ENCODE measurements around the gene CNTN6. TPM values are rescaled to one million over a fixed set of nuclear protein-coding genes. Genes with fewer than 3 reads are reported as not detected.

CNTN6 gene
- polyA plus RNA-seq, 2 of the 4 experiments (the other 2 are of a cell fraction) = not detected

DNA sequence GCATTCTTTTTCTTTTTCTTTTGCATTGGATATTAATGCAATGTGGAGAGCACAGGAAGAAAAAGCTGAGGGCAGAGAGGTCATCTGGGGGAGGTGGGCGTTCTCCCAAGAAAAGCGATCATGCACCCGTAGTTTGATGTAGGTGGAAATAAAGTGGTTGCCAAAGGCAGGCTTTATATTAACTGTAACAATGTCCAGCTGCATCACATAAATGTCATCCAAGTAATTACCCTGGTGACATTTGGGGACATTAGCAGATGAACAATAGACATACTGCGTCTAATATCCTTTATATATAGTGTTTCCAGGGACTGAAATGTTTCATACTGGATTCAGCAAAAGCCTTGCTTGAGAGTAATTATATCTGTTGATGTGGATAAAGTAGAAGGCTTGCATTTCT is 135.5 kb downstream of the CNTN6 start:
- Histone ChIP-seq H3K4me2 (no peak overlapping the region), H3K9me3 (no peaks in the 10 kb centered on the region), H3K27ac (no peak overlapping the region), H3K4me1 (no peaks in the 10 kb centered on the region), H3K4me3 (no peak overlapping the region)
- ATAC-seq = no peak
- FAIRE-seq = no peak
- no peak for DNase-seq (ENCODE audit: low read depth in 1 of 2, low spot score in 1 of 2)
- ChIA-PET POLR2A (no interaction called here), CTCF (no interaction called here)
- 22% methylated on average over 4 of the region's 4 CpGs for WGBS (ENCODE audit: missing lambda C conversion rate)
- TF ChIP-seq, protein P1, sequence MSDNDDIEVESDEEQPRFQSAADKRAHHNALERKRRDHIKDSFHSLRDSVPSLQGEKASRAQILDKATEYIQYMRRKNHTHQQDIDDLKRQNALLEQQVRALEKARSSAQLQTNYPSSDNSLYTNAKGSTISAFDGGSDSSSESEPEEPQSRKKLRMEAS (IDR thresholded peaks at IDR 0.05) = no peak
- no peak for TF ChIP-seq HOXB5 (CRISPR knock-in tag; IDR thresholded peaks at IDR 0.05)
- TF ChIP-seq JUNB (IDR thresholded peaks at IDR 0.05) = no peak
- TF ChIP-seq POLR2A (IDR thresholded peaks at IDR 0.05; ENCODE audit: low read length) = no peak
- no peak for TF ChIP-seq RARB (CRISPR knock-in tag; IDR thresholded peaks at IDR 0.05)
- no peak for TF ChIP-seq NR3C1 (IDR thresholded peaks at IDR 0.05)
- TF ChIP-seq EHF (CRISPR knock-in tag; IDR thresholded peaks at IDR 0.05) = no peak
- no peak for TF ChIP-seq POLR2AphosphoS2 (conservative IDR thresholded peaks at IDR 0.05; ENCODE audit: low read length)
- TF ChIP-seq GATA3 (IDR thresholded peaks at IDR 0.05; ENCODE audit: borderline replicate concordance) = no peak
- TF ChIP-seq HEYL (CRISPR knock-in tag; IDR thresholded peaks at IDR 0.05) = no peak
- no peak for TF ChIP-seq BHLHE40 (IDR thresholded peaks at IDR 0.05; ENCODE audit: low read depth, low read length)
- no peak for TF ChIP-seq NFE2L2 (conservative IDR thresholded peaks at IDR 0.05; ENCODE audit: low read length)
- TF ChIP-seq MAZ (IDR thresholded peaks at IDR 0.05; ENCODE audit: borderline replicate concordance, low read depth, low read length) = no peak
- TF ChIP-seq CHD4 (IDR thresholded peaks at IDR 0.05; ENCODE audit: borderline replicate concordance) = no peak

DNA sequence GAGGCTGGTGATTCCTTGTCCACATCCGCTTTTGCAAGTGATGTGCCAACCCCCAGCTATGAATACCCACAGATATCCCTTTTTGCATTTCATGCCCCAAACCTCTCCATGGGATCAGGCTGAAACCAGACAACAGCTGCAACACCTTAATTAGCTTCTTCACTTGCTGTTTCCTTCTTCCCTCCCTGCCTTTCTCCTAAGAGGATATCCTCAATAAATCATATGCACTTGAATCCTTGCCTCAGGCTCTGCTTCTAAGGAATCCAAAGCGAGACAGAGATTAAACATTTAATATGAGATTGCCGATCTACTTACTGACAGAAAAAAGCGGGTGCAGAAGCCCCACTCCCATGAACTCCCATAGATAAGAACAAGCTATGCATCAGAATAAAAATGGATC is 138.1 kb downstream of the CNTN6 start:
- 11% methylated on average over 4 of the region's 4 CpGs for WGBS (ENCODE audit: missing lambda C conversion rate)
- ChIA-PET POLR2A (no interaction called here), CTCF (no interaction called here)
- Histone ChIP-seq H3K9me3 (no peaks in the 10 kb centered on the region), H3K4me1 (no peaks in the 10 kb centered on the region), H3K4me2 (no peak overlapping the region), H3K4me3 (no peak overlapping the region), H3K27ac (no peak overlapping the region)
- ATAC-seq = no peak
- no peak for TF ChIP-seq HEYL (CRISPR knock-in tag; IDR thresholded peaks at IDR 0.05)
- no peak for TF ChIP-seq JUNB (IDR thresholded peaks at IDR 0.05)
- no peak for TF ChIP-seq POLR2A (IDR thresholded peaks at IDR 0.05; ENCODE audit: low read length)
- no peak for TF ChIP-seq POLR2AphosphoS2 (conservative IDR thresholded peaks at IDR 0.05; ENCODE audit: low read length)
- TF ChIP-seq, protein P2, sequence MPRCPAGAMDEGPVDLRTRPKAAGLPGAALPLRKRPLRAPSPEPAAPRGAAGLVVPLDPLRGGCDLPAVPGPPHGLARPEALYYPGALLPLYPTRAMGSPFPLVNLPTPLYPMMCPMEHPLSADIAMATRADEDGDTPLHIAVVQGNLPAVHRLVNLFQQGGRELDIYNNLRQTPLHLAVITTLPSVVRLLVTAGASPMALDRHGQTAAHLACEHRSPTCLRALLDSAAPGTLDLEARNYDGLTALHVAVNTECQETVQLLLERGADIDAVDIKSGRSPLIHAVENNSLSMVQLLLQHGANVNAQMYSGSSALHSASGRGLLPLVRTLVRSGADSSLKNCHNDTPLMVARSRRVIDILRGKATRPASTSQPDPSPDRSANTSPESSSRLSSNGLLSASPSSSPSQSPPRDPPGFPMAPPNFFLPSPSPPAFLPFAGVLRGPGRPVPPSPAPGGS (IDR thresholded peaks at IDR 0.05) = no peak
- TF ChIP-seq RFX5 (IDR thresholded peaks at IDR 0.05) = no peak
- TF ChIP-seq, protein P3, sequence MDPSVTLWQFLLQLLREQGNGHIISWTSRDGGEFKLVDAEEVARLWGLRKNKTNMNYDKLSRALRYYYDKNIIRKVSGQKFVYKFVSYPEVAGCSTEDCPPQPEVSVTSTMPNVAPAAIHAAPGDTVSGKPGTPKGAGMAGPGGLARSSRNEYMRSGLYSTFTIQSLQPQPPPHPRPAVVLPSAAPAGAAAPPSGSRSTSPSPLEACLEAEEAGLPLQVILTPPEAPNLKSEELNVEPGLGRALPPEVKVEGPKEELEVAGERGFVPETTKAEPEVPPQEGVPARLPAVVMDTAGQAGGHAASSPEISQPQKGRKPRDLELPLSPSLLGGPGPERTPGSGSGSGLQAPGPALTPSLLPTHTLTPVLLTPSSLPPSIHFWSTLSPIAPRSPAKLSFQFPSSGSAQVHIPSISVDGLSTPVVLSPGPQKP (IDR thresholded peaks at IDR 0.05; ENCODE audit: low read depth, low read length) = no peak
- TF ChIP-seq RCOR1 (IDR thresholded peaks at IDR 0.05; ENCODE audit: low read depth, low read length) = no peak
- no peak for TF ChIP-seq FOSL2 (IDR thresholded peaks at IDR 0.05)
- TF ChIP-seq FOSL2 (CRISPR knock-in tag; IDR thresholded peaks at IDR 0.05) = no peak
- TF ChIP-seq BHLHE40 (IDR thresholded peaks at IDR 0.05; ENCODE audit: low read depth, low read length) = no peak
- TF ChIP-seq, protein P4, sequence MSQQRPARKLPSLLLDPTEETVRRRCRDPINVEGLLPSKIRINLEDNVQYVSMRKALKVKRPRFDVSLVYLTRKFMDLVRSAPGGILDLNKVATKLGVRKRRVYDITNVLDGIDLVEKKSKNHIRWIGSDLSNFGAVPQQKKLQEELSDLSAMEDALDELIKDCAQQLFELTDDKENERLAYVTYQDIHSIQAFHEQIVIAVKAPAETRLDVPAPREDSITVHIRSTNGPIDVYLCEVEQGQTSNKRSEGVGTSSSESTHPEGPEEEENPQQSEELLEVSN (IDR thresholded peaks at IDR 0.05; ENCODE audit: borderline replicate concordance, low read depth) = no peak
- TF ChIP-seq KDM5A (IDR thresholded peaks at IDR 0.05) = no peak
- TF ChIP-seq FOSB (CRISPR knock-in tag; IDR thresholded peaks at IDR 0.05) = no peak
- TF ChIP-seq EHMT2 (IDR thresholded peaks at IDR 0.05; ENCODE audit: low read depth) = no peak
- no peak for DNase-seq (ENCODE audit: low read depth in 1 of 2, low spot score in 1 of 2)
- no peak for FAIRE-seq

DNA sequence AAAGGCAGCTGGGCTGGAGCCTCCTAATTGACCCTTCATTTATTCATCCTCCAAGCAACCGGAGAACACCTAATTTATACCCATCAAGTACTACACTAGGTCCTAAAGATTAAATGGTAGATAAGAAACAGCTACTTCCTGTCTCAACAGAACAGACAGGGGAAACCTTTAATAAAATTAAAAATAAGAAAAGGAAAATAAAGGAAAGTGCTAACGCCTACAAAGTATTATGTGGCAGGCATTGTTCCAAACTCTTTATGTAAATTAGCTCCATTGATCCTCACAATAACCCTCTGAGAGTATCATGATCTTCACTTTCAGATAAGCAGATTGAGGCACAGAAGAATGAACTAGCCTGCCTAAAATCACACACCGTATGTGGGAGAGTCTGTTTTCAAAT is 139.5 kb downstream of the CNTN6 start:
- H3K27ac ChIP-seq = no peak overlapping the region
- WGBS (ENCODE audit: missing lambda C conversion rate) = 3% methylated on average over 3 of the region's 3 CpGs
- ChIA-PET POLR2A (no interaction called here), CTCF (no interaction called here)
- FAIRE-seq (no peak), ATAC-seq (no peak), DNase-seq (ENCODE audit: low read depth in 1 of 2, low spot score in 1 of 2) (no peak)
- H3K4me2 ChIP-seq = no peak overlapping the region
- TF ChIP-seq ESRRA (IDR thresholded peaks at IDR 0.05; ENCODE audit: borderline replicate concordance, low read length) (no peak), CHD2 (IDR thresholded peaks at IDR 0.05; ENCODE audit: low read length, partially characterized antibody) (no peak), RAD21 (conservative IDR thresholded peaks at IDR 0.05 in 1 of 2, IDR thresholded peaks at IDR 0.05 in 1 of 2) (no peak), SREBF2 (IDR thresholded peaks at IDR 0.05) (no peak), FOXS1 (CRISPR knock-in tag; IDR thresholded peaks at IDR 0.05) (no peak), RNF2 (IDR thresholded peaks at IDR 0.05; ENCODE audit: borderline replicate concordance, low read depth) (no peak), KDM1A (IDR thresholded peaks at IDR 0.05; ENCODE audit: low read depth) (no peak), KDM5A (IDR thresholded peaks at IDR 0.05) (no peak), NPAS2 (CRISPR knock-in tag; IDR thresholded peaks at IDR 0.05; ENCODE audit: borderline replicate concordance) (no peak), RCOR1 (IDR thresholded peaks at IDR 0.05; ENCODE audit: low read depth, low read length) (no peak), HEYL (CRISPR knock-in tag; IDR thresholded peaks at IDR 0.05) (no peak), NFE2L2 (conservative IDR thresholded peaks at IDR 0.05; ENCODE audit: low read length) (no peak)
- TF ChIP-seq, protein P2 (IDR thresholded peaks at IDR 0.05) = no peak
- H3K9me3 ChIP-seq = no peaks in the 10 kb centered on the region
- H3K4me3 ChIP-seq = no peak overlapping the region
- no peaks in the 10 kb centered on the region for H3K4me1 ChIP-seq
